WTC11 (cell line): Measurements from ENCODE around the gene RXRA. TPM values are rescaled to one million over a fixed set of nuclear protein-coding genes. Genes with fewer than 3 reads are reported as not detected.

Source experiments
- ATAC-seq: fragments of 200-7000 bp; cut with Tn5 transposase; 2 replicates; pipeline ENCODE4 v1.10.0; 2021; ENCODE audit warnings: mild to moderate bottlenecking, moderate library complexity
- CTCF ChIA-PET: fragments of 300-600 bp; sonication (Branson Sonifier 250); formaldehyde crosslinking; loops from one replicate; lab custom pipeline; 2021; ENCODE audit warnings: antibody characterized with exemption; lab: Charles Lee
- POLR2A ChIA-PET: fragments of 350-600 bp; sonication (Branson Sonifier 250); formaldehyde crosslinking; loops from one replicate; lab custom pipeline; 2021; ENCODE audit warnings: antibody characterized with exemption; lab: Charles Lee
- DNase-seq: peaks from one replicate; pipeline ENCODE4 v3.0.0; 2021; ENCODE audit warnings: low spot score
- H3K27ac Mint-ChIP-seq: 2 replicates; pipeline ENCODE4 v1.8.0; 2021; ENCODE audit warnings: mixed read lengths
- H3K27me3 Mint-ChIP-seq: 2 replicates; pipeline ENCODE4 v1.8.0; 2021; ENCODE audit warnings: low read depth, mild to moderate bottlenecking, moderate library complexity, mixed read lengths
- H3K36me3 Mint-ChIP-seq: 2 replicates; pipeline ENCODE4 v1.8.0; 2021; ENCODE audit warnings: mixed read lengths
- H3K4me1 Mint-ChIP-seq: 2 replicates; pipeline ENCODE4 v1.8.0; 2022; ENCODE audit warnings: mixed read lengths
- H3K4me3 Mint-ChIP-seq: 2 replicates; pipeline ENCODE4 v1.8.0; 2021; ENCODE audit warnings: mild to moderate bottlenecking, moderate library complexity, mixed read lengths
- H3K9me3 Mint-ChIP-seq: 2 replicates; pipeline ENCODE4 v1.8.0; 2021; ENCODE audit warnings: mixed read lengths
- CREM ChIP-seq: sonication (generic); formaldehyde crosslinking; IDR thresholded peaks from 2 replicates; pipeline ENCODE4 v1.8.1; 2022; ENCODE audit warnings: mild to moderate bottlenecking, missing genetic modification reagents, moderate library complexity
- CTCF ChIP-seq: fragments of 200-600 bp; IDR thresholded peaks from 2 replicates; pipeline ENCODE4 v1.8.0; 2022; ENCODE audit warnings: antibody characterized with exemption
- E2F4 ChIP-seq: sonication (generic); formaldehyde crosslinking; IDR thresholded peaks from 2 replicates; pipeline ENCODE4 v1.8.1; 2022; ENCODE audit warnings: low read depth, mild to moderate bottlenecking, moderate library complexity, missing genetic modification reagents, borderline replicate concordance
- HMGA2 ChIP-seq: fragments of 250-450 bp; sonication (Bioruptor Pico); IDR thresholded peaks from 2 replicates; pipeline ENCODE4 v1.4.0; 2021; ENCODE audit warnings: mild to moderate bottlenecking, moderate library complexity
- JAZF1 ChIP-seq: fragments of 250-450 bp; sonication (Bioruptor Pico); IDR thresholded peaks from 2 replicates; pipeline ENCODE4 v1.9.0; 2021; ENCODE audit warnings: moderate library complexity, mild to moderate bottlenecking, inconsistent platforms
- KAT7 ChIP-seq: sonication (generic); formaldehyde crosslinking; IDR thresholded peaks from 2 replicates; pipeline ENCODE4 v1.8.1; 2023; ENCODE audit warnings: missing genetic modification reagents, mild to moderate bottlenecking, borderline replicate concordance
- MAX ChIP-seq: sonication (generic); formaldehyde crosslinking; IDR thresholded peaks from 2 replicates; pipeline ENCODE4 v1.8.0; 2022; ENCODE audit warnings: mild to moderate bottlenecking, missing genetic modification reagents
- PRDM15 ChIP-seq: sonication (generic); formaldehyde crosslinking; IDR thresholded peaks from 2 replicates; pipeline ENCODE4 v1.8.0; 2022; ENCODE audit warnings: missing genetic modification reagents
- TEAD1 ChIP-seq: sonication (generic); formaldehyde crosslinking; IDR thresholded peaks from 2 replicates; pipeline ENCODE4 v1.8.0; 2022; ENCODE audit warnings: mild to moderate bottlenecking, missing genetic modification reagents
- ZBTB21 ChIP-seq: sonication (generic); formaldehyde crosslinking; IDR thresholded peaks from 2 replicates; pipeline ENCODE4 v1.8.1; 2023; ENCODE audit warnings: mild to moderate bottlenecking, missing genetic modification reagents, borderline replicate concordance
- ZMAT4 ChIP-seq: fragments of 250-450 bp; sonication (Bioruptor Pico); IDR thresholded peaks from 2 replicates; pipeline ENCODE4 v1.9.0; 2021; ENCODE audit warnings: mild to moderate bottlenecking
- ZNF219 ChIP-seq: sonication (generic); formaldehyde crosslinking; IDR thresholded peaks from 2 replicates; pipeline ENCODE4 v1.8.0; 2023; ENCODE audit warnings: missing genetic modification reagents, mild to moderate bottlenecking, borderline replicate concordance
- ZNF423 ChIP-seq: fragments of 250-450 bp; sonication (Bioruptor Pico); IDR thresholded peaks from 2 replicates; pipeline ENCODE4 v2.1.2; 2022; ENCODE audit warnings: mild to moderate bottlenecking, moderate library complexity
- total RNA-seq: library from RNA; stranded (reverse); gene quantifications from 3 replicates; pipeline ENCODE4 v1.2.3, GENCODE V29; 2021
- TF ChIP-seq, protein P1 (sequence below): sonication (generic); formaldehyde crosslinking; IDR thresholded peaks from 2 replicates; pipeline ENCODE4 v1.8.1; 2022; ENCODE audit warnings: low read depth, missing genetic modification reagents, borderline replicate concordance
- TF ChIP-seq, protein P2 (sequence below): sonication (generic); formaldehyde crosslinking; IDR thresholded peaks from 2 replicates; pipeline ENCODE4 v1.8.0; 2023; ENCODE audit warnings: missing genetic modification reagents, mild to moderate bottlenecking, borderline replicate concordance

The RXRA gene
- total RNA-seq, 1 experiment from 2014 or later: 27.5 TPM

- no peaks in the 10 kb centered on the region for H3K9me3 Mint-ChIP-seq
- DNase-seq (no peak), ATAC-seq (no peak)
- no peak overlapping the region for H3K4me3 Mint-ChIP-seq
- H3K27me3 Mint-ChIP-seq: no peaks in the 10 kb centered on the region
- peaks cover 5% of the 10 kb centered on the region for H3K4me1 Mint-ChIP-seq
- no peaks in the 10 kb centered on the region for H3K36me3 Mint-ChIP-seq
- CTCF ChIA-PET: interaction anchor here (0.7 kb wide), 1 partner anchor 35 kb away, joined by 3 read pairs; no protein-coding TSS in a partner anchor
- POLR2A ChIA-PET: no interaction called here
- TF ChIP-seq E2F4 (CRISPR knock-in tag): no peak
- TF ChIP-seq PRDM15 (CRISPR knock-in tag): no peak
- no peak for TF ChIP-seq ZNF219 (CRISPR knock-in tag)
- TF ChIP-seq, protein P1, sequence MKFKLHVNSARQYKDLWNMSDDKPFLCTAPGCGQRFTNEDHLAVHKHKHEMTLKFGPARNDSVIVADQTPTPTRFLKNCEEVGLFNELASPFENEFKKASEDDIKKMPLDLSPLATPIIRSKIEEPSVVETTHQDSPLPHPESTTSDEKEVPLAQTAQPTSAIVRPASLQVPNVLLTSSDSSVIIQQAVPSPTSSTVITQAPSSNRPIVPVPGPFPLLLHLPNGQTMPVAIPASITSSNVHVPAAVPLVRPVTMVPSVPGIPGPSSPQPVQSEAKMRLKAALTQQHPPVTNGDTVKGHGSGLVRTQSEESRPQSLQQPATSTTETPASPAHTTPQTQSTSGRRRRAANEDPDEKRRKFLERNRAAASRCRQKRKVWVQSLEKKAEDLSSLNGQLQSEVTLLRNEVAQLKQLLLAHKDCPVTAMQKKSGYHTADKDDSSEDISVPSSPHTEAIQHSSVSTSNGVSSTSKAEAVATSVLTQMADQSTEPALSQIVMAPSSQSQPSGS (CRISPR knock-in tag): no peak
- TF ChIP-seq MAX (CRISPR knock-in tag): no peak
- no peak for TF ChIP-seq CREM (CRISPR knock-in tag)
- TF ChIP-seq ZBTB21 (CRISPR knock-in tag): no peak
- no peak for TF ChIP-seq HMGA2 (CRISPR knock-in tag)
- no peak for TF ChIP-seq JAZF1 (CRISPR knock-in tag)
- peak overlapping the region; percentile 89 for H3K27ac Mint-ChIP-seq
These were observed 55.0 kb downstream of the RXRA start for GRCh38 chr9:134381272-134381661.

GRCh38 chr9:134381671-134382516, 55.6 kb downstream of the RXRA start:
- ATAC-seq: no peak
- POLR2A ChIA-PET: no interaction called here

More at GRCh38 chr9:134381671-134382516, 55.6 kb downstream of the RXRA start:
- no peaks in the 10 kb centered on the region for H3K9me3 Mint-ChIP-seq
- H3K27me3 Mint-ChIP-seq: no peaks in the 10 kb centered on the region
- CTCF ChIA-PET: interaction anchor here (0.6 to 0.7 kb wide), 2 partner anchors 34 to 60 kb away, joined by 3 read pairs; no protein-coding TSS in a partner anchor
- no peak for TF ChIP-seq ZMAT4 (CRISPR knock-in tag)
- TF ChIP-seq, protein P2, sequence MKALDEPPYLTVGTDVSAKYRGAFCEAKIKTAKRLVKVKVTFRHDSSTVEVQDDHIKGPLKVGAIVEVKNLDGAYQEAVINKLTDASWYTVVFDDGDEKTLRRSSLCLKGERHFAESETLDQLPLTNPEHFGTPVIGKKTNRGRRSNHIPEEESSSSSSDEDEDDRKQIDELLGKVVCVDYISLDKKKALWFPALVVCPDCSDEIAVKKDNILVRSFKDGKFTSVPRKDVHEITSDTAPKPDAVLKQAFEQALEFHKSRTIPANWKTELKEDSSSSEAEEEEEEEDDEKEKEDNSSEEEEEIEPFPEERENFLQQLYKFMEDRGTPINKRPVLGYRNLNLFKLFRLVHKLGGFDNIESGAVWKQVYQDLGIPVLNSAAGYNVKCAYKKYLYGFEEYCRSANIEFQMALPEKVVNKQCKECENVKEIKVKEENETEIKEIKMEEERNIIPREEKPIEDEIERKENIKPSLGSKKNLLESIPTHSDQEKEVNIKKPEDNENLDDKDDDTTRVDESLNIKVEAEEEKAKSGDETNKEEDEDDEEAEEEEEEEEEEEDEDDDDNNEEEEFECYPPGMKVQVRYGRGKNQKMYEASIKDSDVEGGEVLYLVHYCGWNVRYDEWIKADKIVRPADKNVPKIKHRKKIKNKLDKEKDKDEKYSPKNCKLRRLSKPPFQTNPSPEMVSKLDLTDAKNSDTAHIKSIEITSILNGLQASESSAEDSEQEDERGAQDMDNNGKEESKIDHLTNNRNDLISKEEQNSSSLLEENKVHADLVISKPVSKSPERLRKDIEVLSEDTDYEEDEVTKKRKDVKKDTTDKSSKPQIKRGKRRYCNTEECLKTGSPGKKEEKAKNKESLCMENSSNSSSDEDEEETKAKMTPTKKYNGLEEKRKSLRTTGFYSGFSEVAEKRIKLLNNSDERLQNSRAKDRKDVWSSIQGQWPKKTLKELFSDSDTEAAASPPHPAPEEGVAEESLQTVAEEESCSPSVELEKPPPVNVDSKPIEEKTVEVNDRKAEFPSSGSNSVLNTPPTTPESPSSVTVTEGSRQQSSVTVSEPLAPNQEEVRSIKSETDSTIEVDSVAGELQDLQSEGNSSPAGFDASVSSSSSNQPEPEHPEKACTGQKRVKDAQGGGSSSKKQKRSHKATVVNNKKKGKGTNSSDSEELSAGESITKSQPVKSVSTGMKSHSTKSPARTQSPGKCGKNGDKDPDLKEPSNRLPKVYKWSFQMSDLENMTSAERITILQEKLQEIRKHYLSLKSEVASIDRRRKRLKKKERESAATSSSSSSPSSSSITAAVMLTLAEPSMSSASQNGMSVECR: no peak
- TF ChIP-seq KAT7 (CRISPR knock-in tag): no peak
- peak; percentile 68; the same call in 1 of the 2 replicates for TF ChIP-seq ZNF423 (CRISPR knock-in tag)
- TF ChIP-seq TEAD1 (CRISPR knock-in tag): no peak
- TF ChIP-seq CTCF: 0 out of 2 replicates have a peak, but pooled peaks have one; percentile 1
- no peaks in the 10 kb centered on the region for H3K36me3 Mint-ChIP-seq
- no peak overlapping the region for H3K4me3 Mint-ChIP-seq
- peaks cover 5% of the 10 kb centered on the region for H3K4me1 Mint-ChIP-seq
- H3K27ac Mint-ChIP-seq: peak overlapping the region; percentile 70
- DNase-seq: no peak
